NCI-H69 (cell line): ENCODE results near the gene NXF1.
"Not testable (repeated sequence)": the region's sequence is repeated elsewhere in the genome, so short reads cannot be mapped to it uniquely, and the experiment has no call there.

Experiments used
- DNase-seq: peaks from one replicate; lab custom pipeline; 2025; lab: John Stamatoyannopoulos, UW

The NXF1 gene

GRCh38 chr11:62805076-62805892 is at the start of gene NXF1:
NXF1 (minus strand) TSS chr11:62805440; CDS start chr11:62805356, 84 bp downstream.
- DNase-seq: peak; percentile 97

- DNase-seq: no peak
These were observed 49.0 kb upstream of the NXF1 start for GRCh38 chr11:62854013-62854824.

- no peak for DNase-seq
These were observed 48.2 kb upstream of the NXF1 start for GRCh38 chr11:62853279-62853965.

GRCh38 chr11:62852523-62853188 is 47.4 kb upstream of the NXF1 start:
- no peak for DNase-seq

- DNase-seq: no peak
These were observed 46.7 kb upstream of the NXF1 start for GRCh38 chr11:62851807-62852522.

GRCh38 chr11:62850911-62851806 is 45.9 kb upstream of the NXF1 start:
- DNase-seq: peak; percentile 61

- DNase-seq: no peak
These were observed 42.6 kb upstream of the NXF1 start for GRCh38 chr11:62847767-62848314.

GRCh38 chr11:62846177-62846576 is 40.9 kb upstream of the NXF1 start:
- no peak for DNase-seq

GRCh38 chr11:62844154-62844553 is 38.9 kb upstream of the NXF1 start:
- DNase-seq: no peak

GRCh38 chr11:62843466-62843865 is 38.2 kb upstream of the NXF1 start:
- no peak for DNase-seq

- DNase-seq: not testable (repeated sequence)
These were observed 37.7 kb upstream of the NXF1 start for GRCh38 chr11:62842891-62843290.

- DNase-seq: peak; percentile 64
These were observed 37.0 kb upstream of the NXF1 start for GRCh38 chr11:62842171-62842741.

- DNase-seq: peak; percentile 99
These were observed 36.3 kb upstream of the NXF1 start for GRCh38 chr11:62841361-62842170.

GRCh38 chr11:62840721-62841360 is 35.6 kb upstream of the NXF1 start:
- DNase-seq: peak; percentile 87

- peak; percentile 94 for DNase-seq
These were observed 34.1 kb upstream of the NXF1 start, which contains the start of gene WDR74 for GRCh38 chr11:62839050-62839945. WDR74 (minus strand) TSS chr11:62839590; CDS start chr11:62839570, 20 bp downstream.

GRCh38 chr11:62835336-62835735 is 30.1 kb upstream of the NXF1 start:
- no peak for DNase-seq
